ENCODE data around the gene INVS. TPM values are rescaled to one million over a fixed set of nuclear protein-coding genes. Genes with fewer than 3 reads are reported as not detected.
A peak's percentile ranks its signal among the peaks of the same experiment; 100 is the strongest.
"Not testable (repeated sequence)": the region's sequence is repeated elsewhere in the genome, so short reads cannot be mapped to it uniquely, and the experiment has no call there.

The INVS gene
- total and polyA plus RNA-seq, 2 of the 13 experiments (the other 11 are each of a cell fraction or from before 2014, with no cell fraction given) = 11.3 to 16.3 TPM

DNA sequence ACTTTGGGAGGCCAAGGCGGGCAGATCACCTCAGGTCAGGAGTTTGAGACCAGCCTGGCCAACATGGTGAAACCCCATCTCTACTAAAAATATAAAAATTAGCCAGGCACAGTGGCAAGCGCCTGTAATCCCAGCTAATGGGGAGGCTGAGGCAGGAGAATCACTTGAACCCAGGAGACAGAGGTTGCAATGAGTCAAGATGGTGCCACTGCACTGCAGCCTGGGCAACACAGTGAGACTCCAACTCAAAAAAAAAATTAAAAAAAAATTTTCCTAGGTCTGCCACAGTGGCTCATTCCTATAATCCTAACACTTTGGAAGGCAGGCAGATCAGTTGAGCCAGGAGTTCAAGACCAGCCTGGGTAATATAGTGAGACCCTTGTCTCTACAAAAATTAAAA is 4.6 kb upstream of the INVS start:
- H4K20me1 ChIP-seq (ENCODE audit: insufficient read depth, low read length) = peaks cover 11% of the 10 kb centered on the region; the same call in 1 of the 2 replicates
- WGBS (ENCODE audit: low lambda C conversion rate) = 94% methylated on average over 2 of the region's 2 CpGs
- H3K36me3 ChIP-seq (replicated peaks in 1 of 2; ENCODE audit: control insufficient read depth in 1 of 2, insufficient read depth in 2 of 2, low read length in 2 of 2); POLR2A ChIA-PET; intact Hi-C loops (cut with micrococcal nuclease; ENCODE audit: unreplicated experiment); ATAC-seq; H3K27ac ChIP-seq (ENCODE audit: extremely low read length, insufficient read depth, low read length); DNase-seq (ENCODE audit: low spot score); FAIRE-seq; CTCF ChIA-PET (ENCODE audit: low intra/inter-chr PET ratio, low total read pairs); H3K9me3 ChIP-seq (ENCODE audit: low read length); H2AFZ ChIP-seq (ENCODE audit: low read length); H3K9ac ChIP-seq (ENCODE audit: insufficient read depth, low read depth, low read length); H3K4me2 ChIP-seq (ENCODE audit: low read depth, low read length); BruUV-seq (replicated peaks); H3K27me3 ChIP-seq (ENCODE audit: control insufficient read depth in 1 of 2, insufficient read depth in 2 of 2, low read length in 2 of 2); H3K4me3 ChIP-seq (replicated peaks in 1 of 3; ENCODE audit: insufficient read depth in 1 of 3, low read depth in 2 of 3, low read length in 3 of 3); in situ Hi-C loops (cut with HindIII; ENCODE audit: extremely low pct_ligation_motif_present, low pct_unique_long_range_greater_than_20kb): not testable (repeated sequence)
- peaks cover 84% of the 10 kb centered on the region for H3K79me2 ChIP-seq (ENCODE audit: insufficient read depth, low read length)
- H3K4me1 ChIP-seq (ENCODE audit: insufficient read depth, low read length) = peaks cover 38% of the 10 kb centered on the region
- TF ChIP-seq ZNF121 (CRISPR knock-in tag; IDR thresholded peaks at IDR 0.05) = peak; percentile 70

DNA sequence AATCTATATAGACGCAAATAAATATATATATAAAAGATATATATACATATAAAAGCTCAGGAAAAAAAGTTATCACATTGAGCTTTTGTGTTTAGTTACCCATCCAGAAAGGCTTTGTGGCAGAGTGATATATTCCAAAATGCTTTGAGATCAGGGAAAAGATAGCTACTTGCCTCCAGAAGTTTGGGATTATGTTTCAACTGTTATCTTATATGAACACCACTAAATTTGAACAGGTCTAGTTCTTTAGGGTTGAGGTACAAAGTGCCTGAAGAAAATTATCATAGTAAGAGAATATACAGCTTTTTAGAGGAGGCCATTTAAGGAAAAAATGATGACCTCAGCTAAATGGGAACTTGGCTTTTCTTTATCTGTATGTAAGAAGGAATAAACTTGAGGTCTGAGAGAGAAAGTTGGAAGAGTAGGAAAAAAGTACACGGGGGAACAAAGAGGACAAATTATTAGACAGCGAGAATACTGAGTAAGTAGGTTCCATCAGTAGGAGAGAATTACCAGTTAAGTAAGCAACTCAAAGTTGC is 2.6 kb upstream of the INVS start:
- no TSS peak for BruUV-seq (replicated peaks)
- 86% methylated on average over 3 of the region's 3 CpGs for WGBS (ENCODE audit: low lambda C conversion rate)
- Histone ChIP-seq H3K27ac (ENCODE audit: extremely low read length, insufficient read depth, low read length) (no peak overlapping the region), H3K4me1 (ENCODE audit: insufficient read depth, low read length) (peaks cover 38% of the 10 kb centered on the region), H3K36me3 (replicated peaks in 1 of 2; ENCODE audit: control insufficient read depth in 1 of 2, insufficient read depth in 2 of 2, low read length in 2 of 2) (no peaks in the 10 kb centered on the region), H3K4me3 (replicated peaks in 1 of 3; ENCODE audit: insufficient read depth in 1 of 3, low read depth in 2 of 3, low read length in 3 of 3) (peak overlapping the region in 1 of 3 experiments; percentile 14; a peak in 1 of 6 replicates), H2AFZ (ENCODE audit: low read length) (no peak overlapping the region), H3K9ac (ENCODE audit: insufficient read depth, low read depth, low read length) (no peak overlapping the region), H3K4me2 (ENCODE audit: low read depth, low read length) (peak overlapping the region; percentile 21; the same call in 1 of the 2 replicates), H3K27me3 (ENCODE audit: control insufficient read depth in 1 of 2, insufficient read depth in 2 of 2, low read length in 2 of 2) (peaks cover 0 to 5% of the 10 kb centered on the region in 2 experiments; a peak in 1 of 5 replicates), H4K20me1 (ENCODE audit: insufficient read depth, low read length) (peaks cover 11% of the 10 kb centered on the region; the same call in 1 of the 2 replicates), H3K9me3 (ENCODE audit: low read length) (no peaks in the 10 kb centered on the region), H3K79me2 (ENCODE audit: insufficient read depth, low read length) (peaks cover 74% of the 10 kb centered on the region)
- CTCF ChIA-PET (ENCODE audit: low intra/inter-chr PET ratio, low total read pairs) = no interaction called here
- DNase-seq (ENCODE audit: low spot score) = no peak
- in situ Hi-C loops (cut with HindIII; ENCODE audit: extremely low pct_ligation_motif_present, low pct_unique_long_range_greater_than_20kb) (no loop called here), intact Hi-C loops (cut with micrococcal nuclease; ENCODE audit: unreplicated experiment) (loop anchor here (5.0 kb wide), 1 partner anchor 64 kb away; no protein-coding TSS in a partner anchor)
- POLR2A ChIA-PET = no interaction called here
- TF ChIP-seq SIX4 (CRISPR knock-in tag; IDR thresholded peaks at IDR 0.05) = no peak
- peak; percentile 99 to 100 for TF ChIP-seq MAFK (conservative IDR thresholded peaks at IDR 0.05 in 1 of 2, IDR thresholded peaks at IDR 0.05 in 1 of 2; ENCODE audit: low read length in 2 of 2)
- TF ChIP-seq MAFF (IDR thresholded peaks at IDR 0.05; ENCODE audit: low read depth, low read length) = peak; percentile 99
- no peak for ATAC-seq
- FAIRE-seq = no peak

Measured in HepG2 (cell line).